K562 (cell line): Measurements from ENCODE around the gene CELF4. TPM values are rescaled to one million over a fixed set of nuclear protein-coding genes. Genes with fewer than 3 reads are reported as not detected.

Experiments used
- RAD21 ChIP-seq, 2 experiments: fragments of 250-450 bp in 1 of 2; fragments of 450-650 bp in 1 of 2; sonication (Bioruptor Pico) in 1 of 2; formaldehyde crosslinking in 1 of 2; IDR thresholded peaks in 1 of 2; conservative IDR thresholded peaks in 1 of 2; 2 replicates each; pipeline versions ENCODE4 v1.4.0 to v1.8.0; 2020 to 2022; ENCODE audit warnings: mild to moderate bottlenecking in 2 of 2, moderate library complexity in 1 of 2
- RERE ChIP-seq: sonication (generic); formaldehyde crosslinking; IDR thresholded peaks from 2 replicates; pipeline ENCODE4 v1.8.0; 2023; ENCODE audit warnings: missing genetic modification reagents, mild to moderate bottlenecking, borderline replicate concordance
- REST ChIP-seq, 2 experiments: fragments of 450-650 bp; formaldehyde crosslinking in 1 of 2; IDR thresholded peaks; 2 replicates each; pipeline versions ENCODE4 v1.4.0 to v1.6.1; 2014 to 2020; ENCODE audit warnings: mild to moderate bottlenecking in 2 of 2, borderline replicate concordance in 1 of 2, low read depth in 1 of 2
- polyA plus RNA-seq, 8 experiments: library from polyadenylated mRNA; depleted of rRNA in 4 of 8; stranded (reverse) in 5 of 8; unstranded in 3 of 8; fragments of >200 nt; fragmentation: Nextera tagmentation in 2 of 8; fragmentation: Illumina TruSeq in 1 of 8; extraction: Ambion mirVana in 2 of 8; extraction: Trizol in 1 of 8; gene quantifications; 2 replicates each; pipeline versions ENCODE4 v1.2.1 to v1.2.3, GENCODE V29; 2011 to 2014; ENCODE audit warnings: inconsistent platforms in 1 of 8, missing spikeins in 1 of 8
- total RNA-seq, 7 experiments: library from RNA; depleted of rRNA in 6 of 7; stranded (reverse); fragments of >200 nt in 6 of 7; fragmentation: Illumina TruSeq in 2 of 7; extraction: Trizol in 2 of 7; gene quantifications; 2 replicates each; pipeline versions ENCODE4 v1.2.1 to v1.2.3, GENCODE V29; 2011 to 2021; ENCODE audit warnings: low replicate concordance in 1 of 7

The CELF4 gene
- total and polyA plus RNA-seq, 9 of the 15 experiments (the other 6 are each of a cell fraction or from before 2014, with no cell fraction given): 0.04 to 0.24 (median 0.07) TPM; not detected in 3

- TF ChIP-seq REST (IDR thresholded peaks at IDR 0.05; ENCODE audit: borderline replicate concordance) (peak; percentile 39; the same call in 1 of the 2 replicates), REST (CRISPR knock-in tag; IDR thresholded peaks at IDR 0.05; ENCODE audit: low read depth) (no peak), RAD21 (CRISPR knock-in tag; conservative IDR thresholded peaks at IDR 0.05 in 1 of 2, IDR thresholded peaks at IDR 0.05 in 1 of 2) (peak; percentile 43 to 68), RERE (CRISPR knock-in tag) (no peak)
Measured at GRCh38 chr18:37322492-37323035, 243.0 kb downstream of the CELF4 start (continued).
